IMR-90 (cell line): ENCODE data around the gene MRGPRD. TPM values are rescaled to one million over a fixed set of nuclear protein-coding genes. Genes with fewer than 3 reads are reported as not detected.

Experiments
- ATAC-seq: fragments of 200-7000 bp; cut with Tn5 transposase; 2 replicates; pipeline ENCODE4 v1.9.1; 2020; ENCODE audit warnings: low read depth, mild to moderate bottlenecking, moderate library complexity
- BruUV-seq: library from RNA; stranded (reverse); fragments of 400-500 nt; replicated peaks from 2 replicates; lab custom pipeline; 2021; lab: Mats Ljungman, UMichigan
- CTCF ChIA-PET: fragments of 300-600 bp; formaldehyde crosslinking; extraction: SDS; loops from one replicate; lab custom pipeline; 2021; ENCODE audit warnings: antibody characterized with exemption; lab: Yijun Ruan, JAX
- POLR2A ChIA-PET: fragments of 300-600 bp; sonication (Branson Sonifier 250); formaldehyde crosslinking; loops from one replicate; lab custom pipeline; 2022; ENCODE audit warnings: antibody characterized with exemption; ENCODE audit not compliant: unreplicated experiment; lab: Charles Lee
- DNase-seq: peaks from one replicate; pipeline ENCODE4 v3.0.0; 2013
- H2AFZ ChIP-seq: replicated peaks from 2 replicates; pipeline ENCODE3; 2013; ENCODE audit warnings: low read length, mild to moderate bottlenecking; ENCODE audit not compliant: poor library complexity
- H2AK5ac ChIP-seq: 2 replicates; pipeline ENCODE4 v1.6.1; 2013; ENCODE audit warnings: low read depth, low read length, inconsistent platforms
- H2AK9ac ChIP-seq: replicated peaks from 2 replicates; pipeline ENCODE3; 2013; ENCODE audit warnings: mild to moderate bottlenecking, low read depth, low read length, moderate library complexity; ENCODE audit not compliant: poor library complexity
- H2BK120ac ChIP-seq: 2 replicates; pipeline ENCODE4 v1.6.1; 2013; ENCODE audit warnings: low read depth, low read length, inconsistent platforms
- H2BK15ac ChIP-seq: 3 replicates; pipeline ENCODE4 v1.6.1; 2013; ENCODE audit warnings: low read depth, low read length, inconsistent platforms
- H2BK20ac ChIP-seq: 2 replicates; pipeline ENCODE4 v1.6.1; 2013; ENCODE audit warnings: low read depth, mild to moderate bottlenecking, inconsistent platforms, low read length, moderate library complexity
- H2BK5ac ChIP-seq: 2 replicates; pipeline ENCODE4 v1.6.1; 2013; ENCODE audit warnings: mild to moderate bottlenecking, low read depth, low read length, inconsistent platforms; ENCODE audit not compliant: poor library complexity, severe bottlenecking
- H3K14ac ChIP-seq: replicated peaks from 2 replicates; pipeline ENCODE4 v1.6.1; 2013; ENCODE audit warnings: low read depth, low read length, inconsistent platforms
- H3K18ac ChIP-seq: 2 replicates; pipeline ENCODE4 v1.6.1; 2013; ENCODE audit warnings: low read depth, low read length, control low read depth
- H3K23ac ChIP-seq: 2 replicates; pipeline ENCODE4 v1.6.1; 2013; ENCODE audit warnings: low read depth, low read length, inconsistent platforms
- H3K27ac ChIP-seq: 2 replicates; pipeline ENCODE4 v1.5.1; 2013; ENCODE audit warnings: mild to moderate bottlenecking, control low read depth, low read length; ENCODE audit not compliant: insufficient read depth
- H3K27me3 ChIP-seq: 2 replicates; pipeline ENCODE4 v1.6.1; 2013; ENCODE audit warnings: low read length; ENCODE audit not compliant: control insufficient read depth, insufficient read depth
- H3K36me3 ChIP-seq: 2 replicates; pipeline ENCODE4 v1.6.1; 2013; ENCODE audit warnings: low read length, mixed read lengths; ENCODE audit not compliant: control insufficient read depth, insufficient read depth
- H3K4ac ChIP-seq: 2 replicates; pipeline ENCODE4 v1.6.1; 2013; ENCODE audit warnings: low read depth, low read length, inconsistent platforms
- H3K4me1 ChIP-seq: 2 replicates; pipeline ENCODE4 v1.6.1; 2013; ENCODE audit warnings: low read length, mixed read lengths; ENCODE audit not compliant: control insufficient read depth, insufficient read depth
- H3K4me2 ChIP-seq: 2 replicates; pipeline ENCODE4 v1.6.1; 2013; ENCODE audit warnings: low read depth, mild to moderate bottlenecking, control low read depth, low read length, moderate library complexity
- H3K4me3 ChIP-seq: 2 replicates; pipeline ENCODE4 v1.5.1; 2013; ENCODE audit warnings: low read depth, mild to moderate bottlenecking, control low read depth, low read length, moderate library complexity; ENCODE audit not compliant: insufficient read depth
- H3K56ac ChIP-seq: 2 replicates; pipeline ENCODE4 v1.6.1; 2013; ENCODE audit warnings: low read length, inconsistent platforms; ENCODE audit not compliant: insufficient read depth; ENCODE audit errors: extremely low read depth
- H3K79me1 ChIP-seq, 2 experiments: 2 replicates each; pipeline ENCODE4 v1.6.1; 2013; ENCODE audit warnings: low read length in 2 of 2, inconsistent platforms in 1 of 2, low read depth in 1 of 2
- H3K9ac ChIP-seq: 2 replicates; pipeline ENCODE4 v1.6.1; 2013; ENCODE audit warnings: low read depth, low read length, control low read depth
- H3K9me1 ChIP-seq: 2 replicates; pipeline ENCODE4 v1.6.1; 2013; ENCODE audit warnings: low read length, inconsistent platforms; ENCODE audit not compliant: insufficient read depth
- H3K9me3 ChIP-seq: 2 replicates; pipeline ENCODE4 v1.6.1; 2013; ENCODE audit warnings: low read length; ENCODE audit not compliant: control insufficient read depth, insufficient read depth
- H4K20me1 ChIP-seq: 2 replicates; pipeline ENCODE4 v1.6.1; 2013; ENCODE audit warnings: low read length, inconsistent platforms; ENCODE audit not compliant: insufficient read depth
- H4K5ac ChIP-seq: 2 replicates; pipeline ENCODE4 v1.6.1; 2013; ENCODE audit warnings: mild to moderate bottlenecking, low read depth, low read length, control low read depth
- H4K8ac ChIP-seq, 2 experiments: 2 replicates each; pipeline ENCODE4 v1.6.1; 2013; ENCODE audit warnings: low read depth in 2 of 2, low read length in 2 of 2, control low read depth in 1 of 2, inconsistent platforms in 1 of 2
- H4K91ac ChIP-seq: 2 replicates; pipeline ENCODE4 v1.6.1; 2013; ENCODE audit warnings: low read depth, low read length, inconsistent platforms; ENCODE audit not compliant: insufficient read depth
- CTCF ChIP-seq: conservative IDR thresholded peaks from 2 replicates; pipeline ENCODE4 v1.5.1; 2012; ENCODE audit warnings: mild to moderate bottlenecking, low read depth, low read length, improper control_type of control experiment
- FOS ChIP-seq: fragments of 150-350 bp; IDR thresholded peaks from 2 replicates; pipeline ENCODE4 v1.6.1; 2016; ENCODE audit warnings: low read depth, low read length
- POLR2A ChIP-seq: IDR thresholded peaks from 2 replicates; pipeline ENCODE4 v1.6.1; 2012; ENCODE audit warnings: mild to moderate bottlenecking, low read depth, low read length
- RAD21 ChIP-seq: IDR thresholded peaks from 2 replicates; pipeline ENCODE4 v1.6.1; 2012; ENCODE audit warnings: low read length, improper control_type of control experiment
- RFX5 ChIP-seq: IDR thresholded peaks from 2 replicates; pipeline ENCODE4 v1.8.0; 2012; ENCODE audit warnings: low read depth, mild to moderate bottlenecking, low read length, moderate library complexity
- SMC3 ChIP-seq: fragments of 150-350 bp; IDR thresholded peaks from 2 replicates; pipeline ENCODE4 v1.6.1; 2016; ENCODE audit warnings: low read depth, mild to moderate bottlenecking, antibody characterized with exemption, low read length, moderate library complexity
- USF2 ChIP-seq: fragments of 150-350 bp; IDR thresholded peaks from 2 replicates; pipeline ENCODE4 v1.6.1; 2017; ENCODE audit warnings: mild to moderate bottlenecking, antibody characterized with exemption, low read length, low read depth
- WGBS, 2 experiments: methylation state at CpG; one replicate each; pipeline versions ENCODE4 v1.1.5 to v1.1.7; 2013; ENCODE audit warnings: missing lambda C conversion rate in 2 of 2; ENCODE audit not compliant: insufficient read length in 1 of 2; ENCODE audit errors: extremely low coverage in 2 of 2; 5-methylcytosine and 5-hydroxymethylcytosine counted together
- dilution Hi-C: fragments of 300-500 bp; cut with HindIII; formaldehyde crosslinking; loops from one replicate; pipeline ENCODE4 v1.14.3; 2018; ENCODE audit warnings: low sequenced_read_pairs; ENCODE audit not compliant: unreplicated experiment
- in situ Hi-C: fragments of 300-500 bp; cut with MboI; formaldehyde crosslinking; loops from 3 replicates; pipeline ENCODE4 v1.14.3; 2019; ENCODE audit warnings: low sequenced_read_pairs, inconsistent platforms, mixed read lengths
- intact Hi-C: fragments of 100-400 bp; cut with micrococcal nuclease; formaldehyde crosslinking; loops from 2 replicates; pipeline ENCODE4 v1.10.0; 2022
- polyA plus RNA-seq, 3 experiments: library from polyadenylated mRNA; depleted of rRNA; stranded (reverse); fragments of >200 nt; gene quantifications; 2 replicates each; pipeline ENCODE4 v1.2.3, GENCODE V29; 2012; ENCODE audit warnings: low replicate concordance in 1 of 3
- total RNA-seq: library from RNA; depleted of rRNA; stranded (reverse); fragments of >200 nt; gene quantifications from 2 replicates; pipeline ENCODE4 v1.2.3, GENCODE V29; 2012

Gene MRGPRD
- total and polyA plus RNA-seq, 2 of the 4 experiments (the other 2 are of a cell fraction): not detected

- no peaks in the 10 kb centered on the region; the same call in 1 of the 2 replicates for H3K27me3 ChIP-seq
- peaks cover 10% of the 10 kb centered on the region for H3K4me1 ChIP-seq
- H2AK9ac ChIP-seq: no peak overlapping the region
- TF ChIP-seq RAD21 (peak; percentile 20), SMC3 (peak; percentile 37; the same call in 1 of the 2 replicates), USF2 (no peak), FOS (no peak), CTCF (peak; percentile 26; the same call in 1 of the 2 replicates), RFX5 (no peak), POLR2A (no peak)
- no peak overlapping the region for H3K14ac ChIP-seq
- intact Hi-C loops (no loop called here), in situ Hi-C loops (no loop called here), dilution Hi-C loops (no loop called here)
- H4K91ac ChIP-seq: no peak overlapping the region
- no peak overlapping the region for H4K5ac ChIP-seq
- POLR2A ChIA-PET: no interaction called here
- no peak overlapping the region for H3K4me3 ChIP-seq
- no peak overlapping the region for H2BK120ac ChIP-seq
- no peak overlapping the region for H3K9ac ChIP-seq
- no peak overlapping the region for H3K4ac ChIP-seq
- H2BK15ac ChIP-seq: no peak overlapping the region
- H4K20me1 ChIP-seq: no peaks in the 10 kb centered on the region
- no peaks in the 10 kb centered on the region for H3K36me3 ChIP-seq
- H3K23ac ChIP-seq: no peak overlapping the region
- no peaks in the 10 kb centered on the region for H3K79me1 ChIP-seq
- H3K9me1 ChIP-seq: no peaks in the 10 kb centered on the region; the same call in 1 of the 2 replicates
- WGBS, 2 experiments: 50% methylated on average over 1 of the region's 5 CpGs; no CpG with 5 or more reads in 1 of the 2 experiments
- no peak overlapping the region for H3K4me2 ChIP-seq
- no peak overlapping the region for H2AK5ac ChIP-seq
- no peak overlapping the region for H2BK20ac ChIP-seq
- CTCF ChIA-PET: interaction anchor here (0.7 to 0.9 kb wide), 3 partner anchors 17 to 1944 kb away, joined by 3 read pairs; no protein-coding TSS in a partner anchor
- H3K56ac ChIP-seq: no peak overlapping the region
- no peak; the same call in 1 of the 2 replicates for ATAC-seq
- H3K27ac ChIP-seq: no peak overlapping the region
- H3K18ac ChIP-seq: no peak overlapping the region
- BruUV-seq: no TSS peak
- DNase-seq: no peak
- no peak overlapping the region for H2BK5ac ChIP-seq
- H2AFZ ChIP-seq: no peak overlapping the region
- H4K8ac ChIP-seq: no peak overlapping the region
- no peaks in the 10 kb centered on the region for H3K9me3 ChIP-seq
Measured at GRCh38 chr11:68950270-68950669, 30.5 kb downstream of the MRGPRD start.
